ENCODE results near the gene HLA-DOB. TPM values are rescaled to one million over a fixed set of nuclear protein-coding genes. Genes with fewer than 3 reads are reported as not detected.

Gene HLA-DOB
- total and polyA plus RNA-seq, 2 of the 13 experiments (the other 11 are each of a cell fraction or from before 2014, with no cell fraction given) = not detected

DNA sequence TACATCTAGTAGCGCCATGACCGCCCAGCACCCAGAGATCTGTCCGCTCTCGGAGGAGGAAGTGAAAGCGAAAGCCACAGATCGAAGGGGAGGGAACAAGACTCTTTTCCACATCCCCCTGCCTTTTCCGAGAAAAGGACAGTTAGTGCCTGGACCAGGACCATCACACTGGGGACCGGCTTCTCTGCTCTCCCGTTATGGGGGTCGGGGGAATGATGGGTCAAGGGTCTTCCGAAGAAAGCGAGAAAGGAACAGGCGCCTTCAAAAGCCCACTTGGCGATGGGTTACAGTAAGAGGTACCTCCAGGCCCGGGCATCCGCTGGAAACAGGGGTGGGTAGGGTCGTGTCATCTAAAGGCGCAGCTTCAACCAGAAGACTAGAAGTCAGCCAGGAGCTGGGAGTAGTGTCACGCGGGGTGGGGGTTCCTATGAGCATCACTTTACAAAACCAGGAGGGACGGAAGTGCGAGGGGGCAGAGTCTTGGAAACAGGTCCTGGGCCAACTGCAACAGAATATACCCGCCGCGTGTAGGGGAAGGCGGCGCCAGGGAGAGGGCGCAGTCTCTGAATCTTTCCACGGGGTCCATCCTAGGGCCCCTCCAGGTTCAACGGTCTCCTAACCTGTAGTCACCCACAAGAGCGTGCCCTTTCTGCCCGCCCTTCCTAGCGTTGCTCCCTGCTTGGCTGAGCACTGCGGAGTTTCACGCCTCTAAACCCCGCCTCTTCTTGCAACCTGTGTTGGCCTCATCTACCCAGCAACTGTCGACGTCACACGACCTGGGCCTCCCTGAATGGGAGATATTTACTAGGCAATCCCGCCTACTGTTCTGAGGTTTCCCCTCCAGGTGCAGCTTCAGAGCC is 27.4 kb upstream of the HLA-DOB start, which contains the start of gene PSMB8 (continued):
- TF ChIP-seq PRDM15 (CRISPR knock-in tag; IDR thresholded peaks at IDR 0.05) (no peak), SETDB1 (CRISPR knock-in tag; IDR thresholded peaks at IDR 0.05; ENCODE audit: borderline replicate concordance) (no peak), ATF7 (IDR thresholded peaks at IDR 0.05) (no peak), ATF7 (CRISPR knock-in tag; IDR thresholded peaks at IDR 0.05) (0 out of 2 replicates have a peak, but pooled peaks have one; percentile 30), BATF2 (CRISPR knock-in tag; IDR thresholded peaks at IDR 0.05) (no peak), BRD4 (CRISPR knock-in tag; IDR thresholded peaks at IDR 0.05) (peak; percentile 20; the same call in 1 of the 2 replicates), TFDP2 (CRISPR knock-in tag; IDR thresholded peaks at IDR 0.05) (peak; percentile 62), ZSCAN29 (CRISPR knock-in tag; conservative IDR thresholded peaks at IDR 0.05) (no peak), ZNF343 (CRISPR knock-in tag; IDR thresholded peaks at IDR 0.05) (no peak), ZEB1 (IDR thresholded peaks at IDR 0.05; ENCODE audit: insufficient replicate concordance, low read depth) (no peak), BRF2 (CRISPR knock-in tag; IDR thresholded peaks at IDR 0.05) (no peak), POGK (CRISPR knock-in tag; conservative IDR thresholded peaks at IDR 0.05) (no peak)
- TF ChIP-seq, protein P1, sequence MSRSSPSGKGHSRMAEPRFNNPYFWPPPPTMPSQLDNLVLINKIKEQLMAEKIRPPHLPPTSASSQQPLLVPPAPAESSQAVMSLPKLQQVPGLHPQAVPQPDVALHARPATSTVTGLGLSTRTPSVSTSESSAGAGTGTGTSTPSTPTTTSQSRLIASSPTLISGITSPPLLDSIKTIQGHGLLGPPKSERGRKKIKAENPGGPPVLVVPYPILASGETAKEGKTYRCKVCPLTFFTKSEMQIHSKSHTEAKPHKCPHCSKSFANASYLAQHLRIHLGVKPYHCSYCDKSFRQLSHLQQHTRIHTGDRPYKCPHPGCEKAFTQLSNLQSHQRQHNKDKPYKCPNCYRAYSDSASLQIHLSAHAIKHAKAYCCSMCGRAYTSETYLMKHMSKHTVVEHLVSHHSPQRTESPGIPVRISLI (CRISPR knock-in tag; IDR thresholded peaks at IDR 0.05; ENCODE audit: borderline replicate concordance) = no peak
- TF ChIP-seq, protein P2, sequence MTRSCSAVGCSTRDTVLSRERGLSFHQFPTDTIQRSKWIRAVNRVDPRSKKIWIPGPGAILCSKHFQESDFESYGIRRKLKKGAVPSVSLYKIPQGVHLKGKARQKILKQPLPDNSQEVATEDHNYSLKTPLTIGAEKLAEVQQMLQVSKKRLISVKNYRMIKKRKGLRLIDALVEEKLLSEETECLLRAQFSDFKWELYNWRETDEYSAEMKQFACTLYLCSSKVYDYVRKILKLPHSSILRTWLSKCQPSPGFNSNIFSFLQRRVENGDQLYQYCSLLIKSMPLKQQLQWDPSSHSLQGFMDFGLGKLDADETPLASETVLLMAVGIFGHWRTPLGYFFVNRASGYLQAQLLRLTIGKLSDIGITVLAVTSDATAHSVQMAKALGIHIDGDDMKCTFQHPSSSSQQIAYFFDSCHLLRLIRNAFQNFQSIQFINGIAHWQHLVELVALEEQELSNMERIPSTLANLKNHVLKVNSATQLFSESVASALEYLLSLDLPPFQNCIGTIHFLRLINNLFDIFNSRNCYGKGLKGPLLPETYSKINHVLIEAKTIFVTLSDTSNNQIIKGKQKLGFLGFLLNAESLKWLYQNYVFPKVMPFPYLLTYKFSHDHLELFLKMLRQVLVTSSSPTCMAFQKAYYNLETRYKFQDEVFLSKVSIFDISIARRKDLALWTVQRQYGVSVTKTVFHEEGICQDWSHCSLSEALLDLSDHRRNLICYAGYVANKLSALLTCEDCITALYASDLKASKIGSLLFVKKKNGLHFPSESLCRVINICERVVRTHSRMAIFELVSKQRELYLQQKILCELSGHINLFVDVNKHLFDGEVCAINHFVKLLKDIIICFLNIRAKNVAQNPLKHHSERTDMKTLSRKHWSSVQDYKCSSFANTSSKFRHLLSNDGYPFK (CRISPR knock-in tag; IDR thresholded peaks at IDR 0.05; ENCODE audit: borderline replicate concordance) = no peak; the same call in 1 of the 2 replicates

Measured in HepG2 (cell line).